ENCODE results near the gene CCDC68. TPM values are rescaled to one million over a fixed set of nuclear protein-coding genes. Genes with fewer than 3 reads are reported as not detected.
"Not testable (repeated sequence)": the region's sequence is repeated elsewhere in the genome, so short reads cannot be mapped to it uniquely, and the experiment has no call there.

CCDC68 gene
- total RNA-seq, 2 donors from 2014 or later, result not detected

- Mint-ChIP-seq H3K27me3 (no peaks in the 10 kb centered on the region), H3K4me1 (peaks cover 4% of the 10 kb centered on the region), H3K4me3 (peak overlapping the region; percentile 31), H3K36me3 (ENCODE audit: low read depth) (no peaks in the 10 kb centered on the region), H3K27ac (no peak overlapping the region)
- no peaks in the 10 kb centered on the region for H3K9me3 ChIP-seq (ENCODE audit: control insufficient read depth, low read length, poor library complexity, severe bottlenecking)
- ATAC-seq, result no peak
- no peak for DNase-seq
These were observed 86.6 kb downstream of the CCDC68 start for GRCh38 chr18:54872681-54873080.

DNA sequence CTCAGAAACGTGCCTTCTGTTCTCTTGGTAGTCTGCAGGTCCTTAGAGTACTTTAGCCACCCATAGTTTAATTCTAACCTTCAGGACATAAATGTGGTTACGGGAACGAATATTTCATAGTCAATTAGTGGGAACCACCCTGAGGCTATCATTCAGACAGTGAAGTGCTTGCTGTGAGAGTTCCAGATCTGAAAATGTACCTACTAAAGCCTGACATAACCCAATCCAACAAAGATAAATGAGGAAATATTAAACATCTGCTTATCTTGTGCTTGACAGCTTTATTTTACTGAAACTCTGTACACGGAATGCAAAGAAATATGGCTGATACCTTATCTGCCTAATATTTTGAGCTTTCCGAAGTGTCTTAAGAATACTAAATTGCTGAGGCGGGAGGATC, 88.0 kb downstream of the CCDC68 start:
- no peak for DNase-seq
- no peak overlapping the region for H3K4me3 Mint-ChIP-seq
- peaks cover 4% of the 10 kb centered on the region for H3K4me1 Mint-ChIP-seq
- ATAC-seq, result no peak
- no peaks in the 10 kb centered on the region for H3K27me3 Mint-ChIP-seq
- H3K27ac Mint-ChIP-seq, result no peak overlapping the region
- H3K36me3 Mint-ChIP-seq (ENCODE audit: low read depth), result peaks cover 2% of the 10 kb centered on the region
- H3K9me3 ChIP-seq (ENCODE audit: control insufficient read depth, low read length, poor library complexity, severe bottlenecking), result no peaks in the 10 kb centered on the region

DNA sequence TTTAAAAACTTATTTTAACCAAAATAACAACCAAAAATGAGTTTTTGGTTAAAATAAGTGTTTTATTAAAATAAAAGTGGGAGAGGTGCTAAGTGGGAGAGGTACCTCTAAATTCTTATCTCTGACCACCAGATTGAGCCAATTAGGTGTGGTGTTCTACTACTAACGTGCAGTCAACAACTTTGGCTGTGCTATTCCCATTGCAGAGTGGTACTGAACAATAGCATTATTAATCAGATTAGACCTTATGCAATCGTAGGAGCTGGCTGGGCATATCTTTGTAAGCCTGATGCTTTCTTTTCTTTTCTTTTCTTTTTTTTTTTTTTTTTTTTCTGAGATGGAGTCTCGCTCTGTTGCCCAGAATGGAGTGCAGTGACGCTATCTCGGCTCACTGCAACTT, 92.1 kb downstream of the CCDC68 start:
- ATAC-seq, result no peak
- no peak overlapping the region for H3K27ac Mint-ChIP-seq
- H3K36me3 Mint-ChIP-seq (ENCODE audit: low read depth), result peaks cover 2% of the 10 kb centered on the region

GRCh38 chr18:54860941-54861340, 98.3 kb downstream of the CCDC68 start:
- ATAC-seq (no peak), DNase-seq (no peak)
- Mint-ChIP-seq H3K36me3 (ENCODE audit: low read depth) (no peaks in the 10 kb centered on the region), H3K4me1 (peaks cover 6% of the 10 kb centered on the region), H3K27ac (no peak overlapping the region), H3K27me3 (no peaks in the 10 kb centered on the region), H3K4me3 (no peak overlapping the region)
- no peaks in the 10 kb centered on the region for H3K9me3 ChIP-seq (ENCODE audit: control insufficient read depth, low read length, poor library complexity, severe bottlenecking)

More for the DNA sequence above, 92.1 kb downstream of the CCDC68 start:
- no peak for DNase-seq
- H3K4me1 Mint-ChIP-seq, result no peaks in the 10 kb centered on the region
- no peak overlapping the region for H3K4me3 Mint-ChIP-seq
- no peaks in the 10 kb centered on the region for H3K27me3 Mint-ChIP-seq
- H3K9me3 ChIP-seq (ENCODE audit: control insufficient read depth, low read length, poor library complexity, severe bottlenecking), result no peaks in the 10 kb centered on the region

DNA sequence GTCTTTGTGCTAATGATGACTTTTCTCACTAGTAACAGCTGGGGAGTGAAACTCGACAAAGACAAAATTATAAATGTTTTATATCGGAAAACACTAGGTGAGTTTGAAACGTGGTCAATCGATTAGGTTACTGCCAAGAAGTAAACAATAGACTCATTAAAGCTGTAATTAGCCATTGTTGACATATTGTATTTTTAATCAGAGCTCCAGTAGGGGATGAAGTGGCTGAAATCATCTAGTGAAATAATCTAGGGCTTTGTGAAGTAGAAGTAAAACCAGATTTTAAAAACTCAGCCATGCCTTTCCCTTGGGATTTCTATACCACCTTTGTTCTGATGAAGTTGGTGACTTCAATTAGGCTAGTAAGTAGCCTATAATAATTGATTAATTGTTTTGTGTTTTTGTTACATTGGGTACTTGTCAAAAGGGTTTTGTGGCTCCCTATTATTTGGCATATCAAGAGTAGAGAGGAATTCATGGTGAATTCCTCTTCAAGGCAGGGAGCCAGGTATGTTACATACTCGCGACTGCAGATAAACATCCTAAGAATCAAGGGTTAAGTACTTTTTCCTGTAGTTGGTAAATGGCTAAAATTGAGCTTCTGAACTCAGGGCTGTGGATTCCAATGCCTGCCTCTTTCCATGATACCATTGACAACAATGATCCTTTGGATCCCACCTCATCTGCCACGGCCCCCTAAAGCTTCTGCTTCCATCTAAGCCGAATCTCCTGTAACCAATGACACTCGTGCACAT, 99.4 kb downstream of the CCDC68 start:
- no peaks in the 10 kb centered on the region for H3K36me3 Mint-ChIP-seq (ENCODE audit: low read depth)
- ATAC-seq (no peak), DNase-seq (no peak)
- no peaks in the 10 kb centered on the region for H3K27me3 Mint-ChIP-seq
- no peak overlapping the region for H3K27ac Mint-ChIP-seq
- no peaks in the 10 kb centered on the region for H3K9me3 ChIP-seq (ENCODE audit: control insufficient read depth, low read length, poor library complexity, severe bottlenecking)
- peaks cover 6% of the 10 kb centered on the region for H3K4me1 Mint-ChIP-seq
- no peak overlapping the region for H3K4me3 Mint-ChIP-seq

- no peak overlapping the region for H3K27ac Mint-ChIP-seq
- DNase-seq (no peak), ATAC-seq (no peak)
- H3K4me1 Mint-ChIP-seq, result peaks cover 16% of the 10 kb centered on the region
- no peaks in the 10 kb centered on the region for H3K36me3 Mint-ChIP-seq (ENCODE audit: low read depth)
- no peak overlapping the region for H3K4me3 Mint-ChIP-seq
- H3K27me3 Mint-ChIP-seq, result no peaks in the 10 kb centered on the region
- H3K9me3 ChIP-seq (ENCODE audit: control insufficient read depth, low read length, poor library complexity, severe bottlenecking), result no peaks in the 10 kb centered on the region
These were observed 101.8 kb downstream of the CCDC68 start for GRCh38 chr18:54857499-54857898.

DNA sequence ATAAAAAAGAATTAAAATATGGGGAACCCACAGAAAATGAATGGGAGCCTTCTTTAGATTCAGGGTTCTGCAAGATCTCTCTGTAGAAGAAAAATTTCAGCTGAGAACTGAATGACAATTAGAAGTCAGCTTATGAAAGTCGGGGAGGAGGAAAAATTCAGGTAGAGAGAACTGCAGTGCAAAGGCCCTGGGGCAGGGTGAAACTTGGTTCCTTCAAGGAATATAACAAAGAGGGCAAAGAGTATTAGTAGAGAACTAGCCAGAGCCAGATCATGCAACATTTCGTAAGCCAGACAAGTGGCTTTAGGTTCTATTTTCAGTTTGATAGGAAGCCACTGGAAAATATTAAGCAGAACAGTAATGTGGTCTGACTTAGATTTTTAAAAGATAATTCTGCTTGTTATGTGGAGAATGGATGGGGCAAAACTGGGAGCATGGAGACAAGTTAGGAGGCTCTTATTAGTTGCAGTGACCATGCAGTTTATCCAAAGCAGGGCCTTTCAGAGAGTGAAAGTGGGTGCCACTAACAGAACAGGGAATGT, 103.1 kb downstream of the CCDC68 start:
- ATAC-seq, result no peak
- Mint-ChIP-seq H3K36me3 (ENCODE audit: low read depth) (no peaks in the 10 kb centered on the region), H3K27me3 (no peaks in the 10 kb centered on the region), H3K4me3 (no peak overlapping the region), H3K4me1 (peaks cover 16% of the 10 kb centered on the region), H3K27ac (no peak overlapping the region)
- no peaks in the 10 kb centered on the region for H3K9me3 ChIP-seq (ENCODE audit: control insufficient read depth, low read length, poor library complexity, severe bottlenecking)
- DNase-seq, result no peak

- not testable (repeated sequence) for DNase-seq; H3K27ac Mint-ChIP-seq; H3K27me3 Mint-ChIP-seq; ATAC-seq; H3K36me3 Mint-ChIP-seq (ENCODE audit: low read depth); H3K9me3 ChIP-seq (ENCODE audit: control insufficient read depth, low read length, poor library complexity, severe bottlenecking); H3K4me3 Mint-ChIP-seq
- H3K4me1 Mint-ChIP-seq, result peaks cover 13% of the 10 kb centered on the region
These were observed 104.2 kb downstream of the CCDC68 start for GRCh38 chr18:54855050-54855449.

GRCh38 chr18:54852780-54853675, 106.2 kb downstream of the CCDC68 start:
- Mint-ChIP-seq H3K4me3 (peak overlapping the region; percentile 52), H3K27ac (no peak overlapping the region), H3K4me1 (peaks cover 13% of the 10 kb centered on the region), H3K27me3 (no peaks in the 10 kb centered on the region), H3K36me3 (ENCODE audit: low read depth) (no peaks in the 10 kb centered on the region)
- H3K9me3 ChIP-seq (ENCODE audit: control insufficient read depth, low read length, poor library complexity, severe bottlenecking), result no peaks in the 10 kb centered on the region
- DNase-seq (no peak), ATAC-seq (no peak)

Other genes starting within 250 kb of the CCDC68 start
- gene RAB27B, start 131.0 kb downstream of the CCDC68 start, total RNA-seq, result 10 to 100 TPM in 1 of 2 donors, 1 to 10 TPM in 1; 3.5 to 30.6 TPM

Measured in T-helper 17 cell (primary cell).